Measurements from ENCODE around the gene OR56B1. TPM values are rescaled to one million over a fixed set of nuclear protein-coding genes. Genes with fewer than 3 reads are reported as not detected.

OR56B1 gene, protein sequence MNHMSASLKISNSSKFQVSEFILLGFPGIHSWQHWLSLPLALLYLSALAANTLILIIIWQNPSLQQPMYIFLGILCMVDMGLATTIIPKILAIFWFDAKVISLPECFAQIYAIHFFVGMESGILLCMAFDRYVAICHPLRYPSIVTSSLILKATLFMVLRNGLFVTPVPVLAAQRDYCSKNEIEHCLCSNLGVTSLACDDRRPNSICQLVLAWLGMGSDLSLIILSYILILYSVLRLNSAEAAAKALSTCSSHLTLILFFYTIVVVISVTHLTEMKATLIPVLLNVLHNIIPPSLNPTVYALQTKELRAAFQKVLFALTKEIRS
- total RNA-seq = not detected

DNA sequence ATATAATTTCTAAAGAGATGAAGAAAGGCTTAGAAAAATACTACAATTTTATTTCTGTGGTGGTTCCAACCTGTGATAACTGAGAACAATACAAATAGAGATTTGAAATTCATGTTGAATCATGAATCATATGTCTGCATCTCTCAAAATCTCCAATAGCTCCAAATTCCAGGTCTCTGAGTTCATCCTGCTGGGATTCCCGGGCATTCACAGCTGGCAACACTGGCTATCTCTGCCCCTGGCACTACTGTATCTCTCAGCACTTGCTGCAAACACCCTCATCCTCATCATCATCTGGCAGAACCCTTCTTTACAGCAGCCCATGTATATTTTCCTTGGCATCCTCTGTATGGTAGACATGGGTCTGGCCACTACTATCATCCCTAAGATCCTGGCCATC, at the start of gene OR56B1:
Gene OR56B1 (plus strand): TSS at position 53 of the 400 bp plus-strand sequence. CDS start 69 bp downstream, at position 122.
- H3K27ac ChIP-seq (replicated peaks in 1 of 4) = no peak within 1 kb of the TSS
- no peaks in the 10 kb centered on the region for H3K4me1 ChIP-seq
- no peak for DNase-seq (ENCODE audit: extremely low spot score)
- no peaks in the 10 kb centered on the region for H3K9me3 ChIP-seq
- WGBS = 89% methylated on average over 1 of the region's 1 CpG
- H3K36me3 ChIP-seq = no peaks in the 10 kb centered on the region
- no peaks in the 10 kb centered on the region for H3K27me3 ChIP-seq
- H3K4me3 ChIP-seq = no peak within 1 kb of the TSS
- intact Hi-C loops (cut with DNase I) = no loop called here
- no peak for TF ChIP-seq POLR2AphosphoS5 (IDR thresholded peaks at IDR 0.05)
- TF ChIP-seq EP300 (IDR thresholded peaks at IDR 0.05) = no peak
- TF ChIP-seq, protein P1, sequence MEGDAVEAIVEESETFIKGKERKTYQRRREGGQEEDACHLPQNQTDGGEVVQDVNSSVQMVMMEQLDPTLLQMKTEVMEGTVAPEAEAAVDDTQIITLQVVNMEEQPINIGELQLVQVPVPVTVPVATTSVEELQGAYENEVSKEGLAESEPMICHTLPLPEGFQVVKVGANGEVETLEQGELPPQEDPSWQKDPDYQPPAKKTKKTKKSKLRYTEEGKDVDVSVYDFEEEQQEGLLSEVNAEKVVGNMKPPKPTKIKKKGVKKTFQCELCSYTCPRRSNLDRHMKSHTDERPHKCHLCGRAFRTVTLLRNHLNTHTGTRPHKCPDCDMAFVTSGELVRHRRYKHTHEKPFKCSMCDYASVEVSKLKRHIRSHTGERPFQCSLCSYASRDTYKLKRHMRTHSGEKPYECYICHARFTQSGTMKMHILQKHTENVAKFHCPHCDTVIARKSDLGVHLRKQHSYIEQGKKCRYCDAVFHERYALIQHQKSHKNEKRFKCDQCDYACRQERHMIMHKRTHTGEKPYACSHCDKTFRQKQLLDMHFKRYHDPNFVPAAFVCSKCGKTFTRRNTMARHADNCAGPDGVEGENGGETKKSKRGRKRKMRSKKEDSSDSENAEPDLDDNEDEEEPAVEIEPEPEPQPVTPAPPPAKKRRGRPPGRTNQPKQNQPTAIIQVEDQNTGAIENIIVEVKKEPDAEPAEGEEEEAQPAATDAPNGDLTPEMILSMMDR (IDR thresholded peaks at IDR 0.05) = no peak
- no peak for TF ChIP-seq POLR2A (IDR thresholded peaks at IDR 0.05; ENCODE audit: low read depth)

DNA sequence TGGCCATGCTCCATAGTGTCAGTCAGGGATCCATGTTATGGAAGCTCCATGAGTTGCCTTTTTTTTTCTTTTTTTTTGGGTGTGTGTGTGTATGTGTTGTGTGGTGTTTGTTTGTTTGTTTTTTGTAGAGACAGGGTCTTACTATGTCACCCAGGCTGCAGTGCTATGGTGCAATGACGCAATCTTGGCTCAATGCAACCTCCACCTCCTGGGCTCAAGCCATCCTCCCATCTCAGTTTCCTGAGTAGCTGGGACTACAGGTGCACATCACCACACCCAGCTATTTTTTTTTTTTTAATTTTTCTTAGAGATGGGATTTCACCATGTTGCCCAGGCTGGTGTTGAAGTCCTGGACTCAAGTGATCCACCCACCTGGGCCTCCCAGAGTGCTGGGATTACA, 47.8 kb upstream of the OR56B1 start:
- intact Hi-C loops (cut with DNase I) = loop anchor here (10.0 kb wide), 1 partner anchor 116 kb away; the partner anchor contains the start of gene OR52N2
- 100% methylated on average over 1 of the region's 1 CpG for WGBS

DNA sequence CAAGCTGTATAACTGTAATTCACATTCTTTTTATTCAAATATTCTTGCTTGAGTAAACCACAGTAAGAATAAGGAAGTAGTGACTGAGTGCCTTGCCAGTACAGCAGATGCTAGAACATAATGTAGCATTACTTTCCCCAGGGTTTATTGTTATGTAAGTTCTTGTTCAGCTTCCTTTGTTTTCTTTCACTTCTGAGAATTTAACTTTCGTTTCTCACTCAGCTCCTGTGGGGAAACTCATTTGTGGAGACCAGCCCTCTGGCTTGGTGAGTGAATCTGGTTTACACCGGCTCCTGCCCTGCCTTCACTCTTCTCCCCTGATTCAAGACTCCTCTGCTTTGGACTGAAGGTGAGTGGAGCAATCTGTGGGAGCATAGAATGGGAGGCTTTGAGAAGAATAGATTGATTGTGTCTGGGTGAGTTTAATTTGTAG, 46.7 kb upstream of the OR56B1 start, which contains the start of gene TRIM22:
Gene TRIM22 (plus strand): TSS at position 240 of the 433 bp plus-strand sequence. CDS start 6,443 bp downstream, outside the sequence.
- intact Hi-C loops (cut with DNase I) = loop anchor here (10.0 kb wide), 1 partner anchor 115 kb away; the partner anchor contains the start of gene OR52N2
- peak; percentile 40 to 56 for TF ChIP-seq POLR2AphosphoS5 (IDR thresholded peaks at IDR 0.05)
- TF ChIP-seq, protein P1 (IDR thresholded peaks at IDR 0.05) = no peak
- Histone ChIP-seq H3K9me3 (no peaks in the 10 kb centered on the region), H3K27me3 (no peaks in the 10 kb centered on the region), H3K36me3 (no peaks in the 10 kb centered on the region), H3K4me1 (peaks cover 4 to 59% (median 43%) of the 10 kb centered on the region in 4 donors), H3K4me3 (peak within 1 kb of the TSS; percentile 47 to 61 (median 56)), H3K27ac (replicated peaks in 1 of 4) (peak within 1 kb of the TSS; percentile 81 to 89 (median 85))
- DNase-seq (ENCODE audit: extremely low spot score) = peak; percentile 88
- WGBS = 3% methylated on average over 2 of the region's 2 CpGs

More for the DNA sequence above, 47.8 kb upstream of the OR56B1 start:
- Histone ChIP-seq H3K27me3 (no peaks in the 10 kb centered on the region), H3K4me3 (no peak overlapping the region), H3K9me3 (no peaks in the 10 kb centered on the region), H3K4me1 (peaks cover 10 to 59% (median 48%) of the 10 kb centered on the region in 4 donors), H3K36me3 (no peaks in the 10 kb centered on the region), H3K27ac (replicated peaks in 1 of 4) (peak overlapping the region; percentile 81 to 89 (median 85))
- TF ChIP-seq EP300 (IDR thresholded peaks at IDR 0.05) (no peak), POLR2AphosphoS5 (IDR thresholded peaks at IDR 0.05) (no peak), POLR2A (IDR thresholded peaks at IDR 0.05; ENCODE audit: low read depth) (no peak)
- TF ChIP-seq, protein P1 (IDR thresholded peaks at IDR 0.05) = no peak
- peak; percentile 42 for DNase-seq (ENCODE audit: extremely low spot score)

DNA sequence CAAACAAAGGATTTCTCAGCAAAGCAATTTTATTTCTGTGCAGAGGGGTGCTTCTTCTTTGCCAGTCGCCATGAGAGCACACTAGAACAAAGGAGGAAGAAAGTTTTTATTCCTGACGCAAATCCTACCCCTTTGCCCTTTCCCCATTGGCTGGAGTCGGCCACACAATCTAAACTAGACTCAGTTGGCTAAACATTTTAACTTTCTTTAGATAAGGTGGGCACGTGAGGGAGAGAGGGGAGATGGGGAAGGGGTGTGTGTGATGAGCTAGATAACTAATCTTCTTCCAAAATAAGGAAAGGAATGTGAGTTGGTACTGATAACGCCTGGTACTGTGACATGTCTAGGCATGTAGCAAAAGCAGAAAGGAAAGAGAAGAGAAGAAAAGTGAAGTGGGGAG, 46.0 kb upstream of the OR56B1 start:
- intact Hi-C loops (cut with DNase I) = loop anchor here (5.0 kb wide), 1 partner anchor 88 kb away; no protein-coding TSS in a partner anchor
- Histone ChIP-seq H3K9me3 (no peaks in the 10 kb centered on the region), H3K4me3 (peak overlapping the region; percentile 47 to 61 (median 56)), H3K27me3 (no peaks in the 10 kb centered on the region), H3K27ac (replicated peaks in 1 of 4) (peak overlapping the region; percentile 81 to 89 (median 85)), H3K36me3 (no peaks in the 10 kb centered on the region), H3K4me1 (peaks cover 3 to 59% (median 44%) of the 10 kb centered on the region in 4 donors)
- TF ChIP-seq EP300 (IDR thresholded peaks at IDR 0.05) (no peak), POLR2AphosphoS5 (IDR thresholded peaks at IDR 0.05) (no peak), POLR2A (IDR thresholded peaks at IDR 0.05; ENCODE audit: low read depth) (no peak)
- TF ChIP-seq, protein P1 (IDR thresholded peaks at IDR 0.05) = no peak
- DNase-seq (ENCODE audit: extremely low spot score) = peak; percentile 26
- WGBS = 8% methylated on average over 5 of the region's 5 CpGs
